RWPE1 (cell line): ENCODE data around the gene DOCK9.
A peak's percentile ranks its signal among the peaks of the same experiment; 100 is the strongest.

Experiments used
- CTCF ChIA-PET: fragments of 350-600 bp; sonication (Branson Sonifier 250); formaldehyde crosslinking; extraction: SDS; loops from one replicate; lab custom pipeline; 2021; lab: Yijun Ruan, JAX
- POLR2A ChIA-PET: fragments of 400-600 bp; formaldehyde crosslinking; extraction: SDS; loops from one replicate; lab custom pipeline; 2020; ENCODE audit warnings: antibody characterized with exemption; ENCODE audit not compliant: low non-redundant PET; lab: Yijun Ruan, JAX
- DNase-seq: peaks from one replicate; pipeline ENCODE4 v3.0.0; 2012; ENCODE audit warnings: low spot score
- H3K27ac ChIP-seq: fragments of 450-650 bp; 2 replicates; pipeline ENCODE4 v1.5.1; 2017
- CTCF ChIP-seq: fragments of 450-650 bp; conservative IDR thresholded peaks from 2 replicates; pipeline ENCODE4 v1.5.1; 2017; ENCODE audit warnings: low read depth, mild to moderate bottlenecking

DOCK9 gene

DNA sequence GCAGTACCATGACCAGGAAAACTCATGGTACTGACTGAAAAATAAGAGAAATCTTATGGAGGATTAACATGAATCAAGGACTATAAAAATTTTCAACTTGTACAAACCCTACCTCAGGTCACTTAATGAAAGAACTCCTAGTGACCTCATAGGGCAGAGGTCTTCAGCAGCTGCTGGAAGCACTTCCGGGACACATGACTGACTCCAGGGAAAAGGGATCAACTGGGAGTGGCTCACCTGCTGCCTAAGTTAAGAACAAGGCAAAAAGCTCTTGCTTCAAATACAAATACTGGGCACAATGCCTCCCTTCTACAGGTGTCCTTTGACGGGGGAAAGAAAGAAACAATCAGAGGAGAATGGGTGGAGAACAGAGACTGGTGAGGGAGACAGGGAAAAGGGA, 18.6 kb downstream of the DOCK9 start:
- no peak for TF ChIP-seq CTCF
- CTCF ChIA-PET: no interaction called here
- POLR2A ChIA-PET: no interaction called here
- no peak overlapping the region for H3K27ac ChIP-seq
- DNase-seq: no peak

DNA sequence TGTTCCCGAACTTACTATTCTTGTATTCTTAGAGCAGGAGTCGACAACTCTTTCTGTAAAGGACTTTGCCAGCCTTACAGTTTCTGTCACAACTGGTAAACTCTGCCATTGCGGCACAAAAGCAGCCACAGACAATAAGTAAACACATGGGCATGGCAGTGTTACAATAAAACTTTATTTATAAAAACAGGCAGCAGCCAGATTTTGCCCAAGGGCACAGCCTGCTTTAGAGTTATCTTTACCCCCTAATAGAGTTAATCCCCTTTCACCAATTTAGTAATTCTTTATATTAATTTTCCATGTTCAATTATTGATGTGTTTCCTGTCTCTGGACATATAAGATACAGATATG, 19.4 kb downstream of the DOCK9 start:
- no peak for DNase-seq
- POLR2A ChIA-PET: no interaction called here
- no peak overlapping the region for H3K27ac ChIP-seq
- no peak for TF ChIP-seq CTCF
- CTCF ChIA-PET: interaction anchor here (1.2 kb wide), 1 partner anchor 70 kb away, joined by 3 read pairs; no protein-coding TSS in a partner anchor

- POLR2A ChIA-PET: no interaction called here
- CTCF ChIA-PET: interaction anchor here (1.2 kb wide), 1 partner anchor 71 kb away, joined by 3 read pairs; no protein-coding TSS in a partner anchor
- no peak for DNase-seq
Measured at GRCh38 chr13:98957731-98958442, 20.0 kb downstream of the DOCK9 start.

GRCh38 chr13:98955336-98955735, 22.5 kb downstream of the DOCK9 start:
- DNase-seq: no peak
- TF ChIP-seq CTCF: no peak
- ChIA-PET POLR2A (no interaction called here), CTCF (no interaction called here)
- H3K27ac ChIP-seq: no peak overlapping the region

More at GRCh38 chr13:98957731-98958442, 20.0 kb downstream of the DOCK9 start:
- peak overlapping the region; percentile 15; the same call in 1 of the 2 replicates for H3K27ac ChIP-seq
- TF ChIP-seq CTCF: no peak

- POLR2A ChIA-PET: no interaction called here
- no peak for DNase-seq
- H3K27ac ChIP-seq: no peak overlapping the region
- CTCF ChIA-PET: no interaction called here
- no peak for TF ChIP-seq CTCF
Measured at GRCh38 chr13:98954313-98954712, 23.6 kb downstream of the DOCK9 start.

DNA sequence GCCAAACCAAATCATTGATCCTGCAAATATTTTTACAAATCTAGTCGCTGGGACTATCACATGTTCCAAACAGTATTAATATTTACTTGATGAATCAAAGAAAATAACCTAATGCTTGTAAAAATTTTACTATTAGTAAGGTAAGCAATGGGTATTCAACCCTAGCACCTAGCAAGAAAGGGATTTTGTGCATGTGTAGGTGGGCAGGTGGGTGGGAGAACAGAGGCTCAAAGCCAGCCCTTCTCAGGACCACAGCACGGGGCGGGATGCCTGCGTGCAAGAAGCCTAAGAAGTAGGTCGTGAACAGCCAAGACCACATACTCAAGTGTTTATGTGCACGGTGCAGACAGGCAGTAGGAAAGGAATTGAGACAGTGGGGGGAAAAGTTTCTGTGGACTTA, 26.6 kb downstream of the DOCK9 start:
- TF ChIP-seq CTCF: no peak
- CTCF ChIA-PET: no interaction called here
- POLR2A ChIA-PET: no interaction called here

More for the DNA sequence above, 26.6 kb downstream of the DOCK9 start:
- DNase-seq: no peak
- H3K27ac ChIP-seq: no peak overlapping the region
